IPS DF 19.7 (cell line): ENCODE data around the gene ARID1B.

Source experiments
- DNase-seq: peaks from one replicate; pipeline ENCODE4 v3.0.0-alpha.2; 2013; ENCODE audit warnings: low read depth, low spot score

The ARID1B gene

GRCh38 chr6:156877126-156877863, 100.1 kb downstream of the ARID1B start:
- no peak for DNase-seq

- no peak for DNase-seq
Observed at GRCh38 chr6:156878681-156879080, 101.5 kb downstream of the ARID1B start.

- DNase-seq, result no peak
Observed at GRCh38 chr6:156879186-156879585, 102.0 kb downstream of the ARID1B start.

- DNase-seq, result no peak
Observed at GRCh38 chr6:156879591-156879990, 102.4 kb downstream of the ARID1B start.

GRCh38 chr6:156880913-156881312, 103.7 kb downstream of the ARID1B start:
- DNase-seq, result no peak

- no peak for DNase-seq
Observed at GRCh38 chr6:156881687-156882629, 104.8 kb downstream of the ARID1B start.

GRCh38 chr6:156883497-156884252, 106.5 kb downstream of the ARID1B start:
- no peak for DNase-seq

- no peak for DNase-seq
Observed at GRCh38 chr6:156884306-156884705, 107.1 kb downstream of the ARID1B start.

GRCh38 chr6:156885562-156885961, 108.4 kb downstream of the ARID1B start:
- no peak for DNase-seq

- DNase-seq, result no peak
Observed at GRCh38 chr6:156886409-156886808, 109.2 kb downstream of the ARID1B start.

GRCh38 chr6:156887623-156888269, 110.6 kb downstream of the ARID1B start:
- DNase-seq, result no peak

GRCh38 chr6:156889469-156889868, 112.3 kb downstream of the ARID1B start:
- no peak for DNase-seq

- DNase-seq, result no peak
Observed at GRCh38 chr6:156889986-156890385, 112.8 kb downstream of the ARID1B start.

GRCh38 chr6:156890627-156891314, 113.6 kb downstream of the ARID1B start:
- no peak for DNase-seq

- no peak for DNase-seq
Observed at GRCh38 chr6:156897907-156898531, 120.8 kb downstream of the ARID1B start.

GRCh38 chr6:156899071-156899470, 121.9 kb downstream of the ARID1B start:
- no peak for DNase-seq

- DNase-seq, result no peak
Observed at GRCh38 chr6:156899532-156900135, 122.5 kb downstream of the ARID1B start.

- no peak for DNase-seq
Observed at GRCh38 chr6:156900292-156900691, 123.1 kb downstream of the ARID1B start.

GRCh38 chr6:156901309-156902019, 124.3 kb downstream of the ARID1B start:
- no peak for DNase-seq
